A172 (cell line): Measurements from ENCODE around the gene SRPK3. TPM values are rescaled to one million over a fixed set of nuclear protein-coding genes. Genes with fewer than 3 reads are reported as not detected.
A peak's percentile ranks its signal among the peaks of the same experiment; 100 is the strongest.
"Not testable (repeated sequence)": the region's sequence is repeated elsewhere in the genome, so short reads cannot be mapped to it uniquely, and the experiment has no call there.

Experiments used
- DNase-seq: peaks from one replicate; pipeline ENCODE4 v3.0.0-alpha.2; 2015; ENCODE audit warnings: low spot score
- total RNA-seq: library from RNA; depleted of rRNA; stranded (reverse); fragments of >200 nt; shearing (Covaris generic); gene quantifications from 2 replicates; pipeline ENCODE4 v1.2.3, GENCODE V29; 2014

The SRPK3 gene
- total RNA-seq, 1 experiment from 2014 or later, result 0.59 TPM

DNA sequence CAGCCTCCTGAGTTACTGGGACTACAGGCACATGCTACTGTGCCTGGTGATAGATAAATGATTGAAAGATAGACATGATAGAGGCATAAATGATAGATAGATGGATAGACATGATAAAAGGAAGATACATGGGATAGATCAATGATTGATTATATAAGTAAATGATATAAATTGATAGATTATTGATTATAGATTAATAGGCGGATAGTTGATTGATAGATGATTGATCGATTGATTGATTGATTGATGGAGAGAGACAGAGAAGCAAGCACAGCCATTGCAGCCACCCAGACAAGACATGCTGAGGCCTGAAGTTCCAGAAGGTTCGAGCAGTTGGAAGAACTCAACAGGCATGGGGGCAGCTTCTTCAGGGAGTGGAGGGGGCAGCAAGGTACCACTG, 34.5 kb upstream of the SRPK3 start:
- DNase-seq, result no peak

GRCh38 chrX:153746991-153747390, 33.9 kb upstream of the SRPK3 start:
- DNase-seq, result not testable (repeated sequence)

- not testable (repeated sequence) for DNase-seq
These were observed 31.8 kb upstream of the SRPK3 start for GRCh38 chrX:153749017-153749416.

- DNase-seq, result no peak
These were observed 30.6 kb upstream of the SRPK3 start for GRCh38 chrX:153750127-153750774.

DNA sequence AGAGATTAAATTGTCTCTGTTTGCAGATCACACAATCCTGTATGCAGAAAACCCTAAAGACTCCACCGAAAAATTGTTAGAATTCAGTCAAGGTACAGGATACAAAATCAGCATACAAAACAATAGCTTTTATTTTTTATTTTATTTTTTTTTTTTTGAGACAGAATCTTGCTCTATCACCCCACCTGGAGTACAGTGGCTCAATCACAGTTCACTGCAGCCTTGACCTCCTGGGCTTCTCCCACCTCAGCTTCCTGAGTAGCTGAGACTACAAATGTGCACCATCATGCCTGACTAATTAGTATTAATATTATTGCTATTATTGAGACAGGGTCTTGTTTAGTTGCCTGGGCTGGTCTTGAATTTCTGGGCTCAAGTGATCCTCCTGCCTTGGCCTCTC, 25.7 kb upstream of the SRPK3 start:
- DNase-seq, result no peak

- no peak for DNase-seq
These were observed 19.0 kb upstream of the SRPK3 start for GRCh38 chrX:153761863-153762262.

DNA sequence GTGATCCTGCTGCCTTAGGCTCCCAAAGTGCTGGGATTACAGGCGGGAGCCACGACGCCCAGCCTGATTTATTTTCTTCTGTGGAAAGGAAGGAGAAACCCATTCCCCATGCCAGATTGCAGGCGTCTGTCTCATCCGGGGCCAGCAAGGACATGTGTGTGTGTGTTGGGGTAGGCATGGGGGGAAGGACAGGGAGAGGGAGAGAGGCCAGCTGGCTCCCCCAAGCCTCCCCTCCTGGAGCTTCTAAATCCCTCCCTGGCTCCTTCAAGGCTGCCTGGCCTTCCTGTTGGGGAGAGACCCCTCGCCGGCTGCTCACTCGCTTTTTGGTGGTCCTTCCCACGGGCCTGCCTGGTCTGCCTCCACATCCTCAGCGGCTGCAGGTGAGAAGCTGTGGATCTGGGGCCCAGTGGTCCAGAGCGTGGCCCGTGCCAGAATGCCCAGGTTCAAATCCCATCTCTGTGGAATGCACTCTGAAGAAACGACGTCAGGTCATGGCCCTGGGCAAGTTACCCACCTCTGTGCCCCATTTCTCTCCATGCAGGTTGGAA, 18.1 kb upstream of the SRPK3 start:
- no peak for DNase-seq

DNA sequence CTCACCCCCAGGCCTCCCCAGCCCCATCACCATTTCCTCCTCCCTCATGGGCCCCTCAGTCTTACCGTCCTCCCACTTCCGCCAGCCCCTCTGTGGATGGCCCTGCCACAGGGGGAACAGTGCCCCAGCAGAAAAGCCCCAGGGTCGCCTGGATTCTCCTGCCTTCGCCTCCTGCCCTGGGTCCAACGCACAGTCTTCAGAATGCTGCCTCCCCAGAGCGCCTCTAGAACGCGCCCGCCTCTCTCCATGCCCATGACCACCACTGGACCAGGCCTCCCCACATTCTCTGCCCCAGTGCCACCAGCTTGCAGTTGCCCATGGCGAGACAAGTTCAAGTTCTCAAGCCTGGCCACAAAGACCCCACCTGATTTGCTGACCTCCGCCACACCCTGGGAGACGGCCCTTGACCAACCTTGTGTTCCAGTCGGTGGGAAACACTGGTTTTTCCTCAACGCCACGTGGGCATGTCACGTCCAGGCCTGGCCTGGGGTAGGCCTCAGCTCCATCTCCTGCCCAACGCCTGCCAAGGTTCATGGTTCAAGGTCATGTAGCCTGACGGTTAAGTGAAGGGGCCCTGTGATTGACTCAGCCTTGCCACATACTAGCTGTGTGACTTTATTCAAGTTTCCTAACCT, 17.4 kb upstream of the SRPK3 start:
- DNase-seq, result no peak

GRCh38 chrX:153763989-153764755, 16.7 kb upstream of the SRPK3 start, which contains the start of gene PLXNB3:
Gene PLXNB3 (plus strand): TSS chrX:153764249. CDS start chrX:153765536, 1,287 bp downstream.
- DNase-seq, result peak; percentile 80

DNA sequence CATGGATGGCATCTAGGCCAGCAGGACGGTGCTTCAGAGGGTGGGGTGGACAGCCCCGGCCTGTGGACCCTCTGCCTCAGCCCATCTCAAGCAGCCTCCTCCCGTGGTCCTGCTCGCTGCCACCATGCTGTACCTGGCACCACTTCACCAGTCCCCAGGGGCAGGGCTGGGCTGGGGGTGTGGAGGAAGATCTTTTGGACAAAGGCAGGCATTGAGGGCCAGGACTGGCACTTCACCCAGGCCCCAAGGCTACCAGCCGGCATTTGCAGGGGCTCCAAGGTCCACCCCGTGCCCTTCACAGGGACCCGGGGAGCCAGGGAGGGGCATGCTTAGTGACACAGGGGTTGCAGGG, 16.1 kb upstream of the SRPK3 start:
- no peak for DNase-seq

DNA sequence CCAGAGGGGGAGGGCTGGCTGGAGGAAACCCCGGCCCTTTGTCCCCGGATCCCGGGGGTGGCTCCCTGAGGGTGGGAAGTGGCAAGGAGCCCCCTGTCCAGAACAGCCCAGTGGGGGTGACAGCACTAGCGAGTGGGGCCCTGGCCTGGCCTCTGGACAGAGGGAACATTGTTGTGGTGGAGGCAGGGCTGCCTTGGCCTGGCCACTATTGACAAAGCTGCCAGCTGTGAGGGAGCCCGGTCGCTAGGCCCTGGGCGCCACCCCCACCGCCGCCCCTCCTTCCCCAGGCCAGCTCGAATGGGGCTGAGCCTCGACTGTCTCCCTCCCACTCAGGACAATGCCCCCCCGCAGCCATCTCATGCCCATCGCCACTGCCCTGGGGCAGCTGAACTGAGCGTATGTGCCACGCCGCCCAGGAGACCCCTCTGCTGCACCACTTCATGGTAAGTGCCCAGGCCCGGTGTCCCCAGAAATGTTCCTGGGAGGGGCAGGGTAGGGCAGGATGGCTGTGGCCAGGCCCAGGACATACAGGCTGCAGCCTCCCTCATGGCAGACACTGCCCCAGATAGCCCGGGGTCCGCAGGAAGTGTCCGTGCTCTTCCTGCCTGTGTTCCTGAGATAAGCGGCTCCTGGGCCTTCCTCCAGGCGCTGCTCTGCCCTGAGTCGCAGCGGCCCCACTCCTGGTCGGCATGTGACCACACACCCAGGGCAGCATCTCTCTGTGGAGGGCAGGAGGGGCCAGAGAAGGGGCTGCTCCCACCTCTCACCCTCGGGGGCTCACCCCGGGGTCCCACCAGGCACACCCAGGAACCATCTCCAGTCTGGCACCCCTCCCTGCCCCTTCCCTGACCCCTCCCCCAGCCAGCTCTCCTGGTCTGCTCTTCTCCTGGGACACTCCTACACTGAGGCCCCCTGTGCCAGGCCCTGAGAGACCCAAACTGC, 15.4 kb upstream of the SRPK3 start:
- peak; percentile 26 for DNase-seq

- peak; percentile 79 for DNase-seq
These were observed 14.6 kb upstream of the SRPK3 start for GRCh38 chrX:153766098-153766817.

DNA sequence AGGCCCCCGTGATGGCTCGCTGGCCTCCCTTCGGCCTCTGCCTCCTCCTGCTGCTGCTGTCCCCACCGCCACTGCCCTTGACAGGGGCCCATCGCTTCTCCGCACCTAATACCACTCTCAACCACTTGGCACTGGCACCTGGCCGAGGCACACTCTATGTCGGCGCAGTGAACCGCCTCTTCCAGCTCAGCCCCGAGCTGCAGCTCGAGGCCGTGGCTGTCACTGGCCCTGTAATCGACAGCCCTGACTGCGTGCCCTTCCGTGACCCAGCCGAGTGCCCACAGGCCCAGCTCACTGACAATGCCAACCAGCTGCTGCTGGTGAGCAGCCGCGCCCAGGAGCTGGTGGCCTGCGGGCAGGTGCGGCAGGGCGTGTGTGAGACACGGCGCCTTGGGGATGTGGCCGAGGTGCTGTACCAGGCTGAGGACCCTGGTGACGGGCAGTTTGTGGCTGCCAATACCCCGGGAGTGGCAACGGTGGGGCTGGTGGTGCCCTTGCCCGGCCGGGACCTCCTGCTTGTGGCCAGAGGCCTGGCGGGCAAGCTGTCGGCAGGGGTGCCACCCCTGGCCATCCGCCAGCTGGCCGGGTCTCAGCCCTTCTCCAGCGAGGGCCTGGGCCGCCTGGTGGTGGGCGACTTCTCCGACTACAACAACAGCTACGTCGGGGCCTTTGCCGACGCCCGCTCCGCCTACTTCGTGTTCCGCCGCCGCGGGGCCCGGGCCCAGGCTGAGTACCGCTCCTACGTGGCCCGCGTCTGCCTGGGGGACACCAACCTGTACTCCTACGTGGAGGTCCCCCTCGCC, 13.8 kb upstream of the SRPK3 start:
- no peak for DNase-seq

DNA sequence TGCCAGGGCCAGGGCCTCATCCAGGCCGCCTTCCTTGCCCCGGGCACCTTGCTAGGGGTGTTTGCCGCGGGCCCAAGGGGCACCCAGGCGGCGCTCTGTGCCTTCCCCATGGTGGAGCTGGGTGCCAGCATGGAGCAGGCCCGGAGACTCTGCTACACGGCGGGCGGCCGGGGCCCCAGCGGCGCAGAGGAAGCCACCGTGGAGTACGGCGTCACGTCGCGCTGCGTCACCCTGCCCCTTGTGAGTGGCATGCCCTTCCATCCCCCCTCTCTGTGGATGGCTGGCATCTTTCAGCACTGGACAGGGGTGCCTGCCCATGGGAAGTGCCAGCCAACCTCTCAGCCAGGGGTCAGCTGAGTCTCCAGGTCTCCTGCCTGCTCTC, 13.2 kb upstream of the SRPK3 start:
- no peak for DNase-seq

- DNase-seq, result no peak
These were observed 12.3 kb upstream of the SRPK3 start for GRCh38 chrX:153768311-153769157.

DNA sequence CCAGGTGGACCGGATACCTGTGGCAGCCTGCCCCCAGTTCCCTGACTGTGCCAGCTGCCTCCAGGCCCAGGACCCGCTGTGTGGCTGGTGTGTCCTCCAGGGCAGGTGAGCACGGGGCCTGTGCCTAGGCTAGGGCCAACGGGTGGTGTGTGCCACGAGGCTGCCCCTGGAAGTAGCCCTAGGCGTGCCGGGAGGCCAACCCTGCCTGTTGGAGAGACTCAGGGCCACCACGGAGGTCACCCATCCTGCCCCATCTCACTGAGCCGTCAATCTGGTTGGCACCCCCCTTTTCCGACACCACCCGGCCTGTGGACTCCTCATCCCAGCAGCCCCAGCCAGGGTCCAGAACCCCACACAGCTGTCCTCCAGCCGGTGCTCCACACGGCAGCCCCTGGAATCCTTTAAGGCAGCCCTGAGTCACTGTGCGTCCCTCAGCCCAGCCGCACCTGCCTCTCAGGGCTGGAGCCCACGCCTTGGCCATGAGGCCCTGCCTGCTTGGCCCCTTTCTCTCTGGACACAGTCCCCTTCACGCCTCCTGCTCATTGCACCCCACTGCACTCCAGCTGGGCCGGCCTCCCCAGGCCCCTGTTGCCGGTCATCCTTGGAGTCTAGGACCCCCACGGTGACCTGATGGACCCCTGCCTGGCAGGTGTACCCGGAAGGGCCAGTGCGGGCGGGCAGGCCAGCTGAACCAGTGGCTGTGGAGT, 11.5 kb upstream of the SRPK3 start:
- no peak for DNase-seq

DNA sequence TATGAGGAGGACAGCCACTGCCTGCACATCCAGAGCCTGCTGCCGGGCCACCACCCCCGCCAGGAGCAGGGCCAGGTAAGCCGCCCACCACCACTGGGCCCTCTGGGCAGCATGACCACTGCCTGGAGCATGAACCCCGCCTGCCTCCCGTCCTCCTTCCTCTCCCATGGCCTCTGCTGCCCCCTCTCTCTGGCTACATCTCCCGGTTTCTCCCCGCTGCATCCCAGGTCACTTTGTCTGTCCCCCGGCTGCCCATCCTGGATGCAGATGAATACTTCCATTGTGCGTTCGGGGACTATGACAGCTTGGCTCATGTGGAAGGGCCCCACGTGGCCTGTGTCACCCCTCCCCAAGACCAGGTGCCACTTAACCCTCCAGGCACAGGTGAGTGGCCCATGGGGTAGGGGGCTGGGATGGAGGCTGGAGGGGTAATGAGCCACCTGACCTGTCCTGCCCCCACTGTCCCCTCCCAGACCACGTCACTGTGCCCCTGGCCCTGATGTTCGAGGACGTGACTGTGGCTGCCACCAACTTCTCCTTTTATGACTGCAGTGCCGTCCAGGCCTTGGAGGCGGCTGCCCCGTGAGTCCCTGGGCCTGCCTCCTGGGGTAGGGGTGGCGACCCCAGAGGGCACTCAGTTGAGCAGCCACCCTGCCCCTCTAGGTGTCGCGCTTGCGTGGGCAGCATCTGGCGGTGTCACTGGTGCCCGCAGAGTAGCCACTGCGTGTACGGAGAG, 10.8 kb upstream of the SRPK3 start:
- no peak for DNase-seq
